Nephron progenitor cell (in vitro differentiated cells): Measurements from ENCODE around the gene NISCH.

Source experiments
- DNase-seq: peaks from one replicate; pipeline ENCODE4 v3.0.0; 2021
- H3K27ac Mint-ChIP-seq: 2 replicates; pipeline ENCODE4 v1.8.0; 2021; ENCODE audit warnings: mild to moderate bottlenecking, moderate library complexity, mixed read lengths
- H3K27me3 Mint-ChIP-seq: 2 replicates; pipeline ENCODE4 v1.8.0; 2021; ENCODE audit warnings: mild to moderate bottlenecking, low read depth, mixed read lengths; ENCODE audit not compliant: poor library complexity
- H3K36me3 Mint-ChIP-seq: 2 replicates; pipeline ENCODE4 v1.8.0; 2021; ENCODE audit warnings: low read depth, mixed read lengths
- H3K4me1 Mint-ChIP-seq: 2 replicates; pipeline ENCODE4 v1.8.0; 2021; ENCODE audit warnings: mixed read lengths
- H3K4me3 Mint-ChIP-seq: 2 replicates; pipeline ENCODE4 v1.8.0; 2021; ENCODE audit warnings: mild to moderate bottlenecking, moderate library complexity, mixed read lengths
- H3K9me3 Mint-ChIP-seq: 2 replicates; pipeline ENCODE4 v1.8.0; 2021; ENCODE audit warnings: mild to moderate bottlenecking, moderate library complexity, mixed read lengths
- TF ChIP-seq, protein P1 (sequence below): fragments of 200-600 bp; sonication (generic); IDR thresholded peaks from 2 replicates; pipeline ENCODE4 v1.5.0; 2021; ENCODE audit warnings: antibody characterized with exemption

Gene NISCH

DNA sequence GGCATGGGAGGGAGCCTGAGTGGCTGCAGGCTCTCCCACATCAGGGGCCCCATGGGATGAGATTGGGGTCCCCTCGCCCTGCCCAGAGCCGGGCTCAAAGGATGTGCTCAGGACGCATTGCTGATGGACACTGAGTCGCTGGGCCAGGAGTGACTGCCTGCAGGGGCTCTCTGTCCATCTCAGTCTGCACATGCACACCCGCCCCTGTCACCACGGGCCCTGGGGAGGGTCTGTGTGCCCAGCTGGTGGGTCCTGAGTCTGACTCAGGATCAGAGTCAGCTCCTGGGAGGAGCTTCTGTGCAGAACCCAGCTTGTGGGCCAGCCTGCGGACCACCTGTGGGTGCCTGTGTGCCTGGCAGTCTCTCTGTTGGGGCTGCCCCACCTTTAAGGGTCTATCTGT is 57.9 kb downstream of the NISCH start:
- peaks cover 6% of the 10 kb centered on the region for H3K4me1 Mint-ChIP-seq
- DNase-seq, result no peak
- H3K27ac Mint-ChIP-seq, result no peak overlapping the region
- H3K36me3 Mint-ChIP-seq, result no peaks in the 10 kb centered on the region
- TF ChIP-seq, protein P1, sequence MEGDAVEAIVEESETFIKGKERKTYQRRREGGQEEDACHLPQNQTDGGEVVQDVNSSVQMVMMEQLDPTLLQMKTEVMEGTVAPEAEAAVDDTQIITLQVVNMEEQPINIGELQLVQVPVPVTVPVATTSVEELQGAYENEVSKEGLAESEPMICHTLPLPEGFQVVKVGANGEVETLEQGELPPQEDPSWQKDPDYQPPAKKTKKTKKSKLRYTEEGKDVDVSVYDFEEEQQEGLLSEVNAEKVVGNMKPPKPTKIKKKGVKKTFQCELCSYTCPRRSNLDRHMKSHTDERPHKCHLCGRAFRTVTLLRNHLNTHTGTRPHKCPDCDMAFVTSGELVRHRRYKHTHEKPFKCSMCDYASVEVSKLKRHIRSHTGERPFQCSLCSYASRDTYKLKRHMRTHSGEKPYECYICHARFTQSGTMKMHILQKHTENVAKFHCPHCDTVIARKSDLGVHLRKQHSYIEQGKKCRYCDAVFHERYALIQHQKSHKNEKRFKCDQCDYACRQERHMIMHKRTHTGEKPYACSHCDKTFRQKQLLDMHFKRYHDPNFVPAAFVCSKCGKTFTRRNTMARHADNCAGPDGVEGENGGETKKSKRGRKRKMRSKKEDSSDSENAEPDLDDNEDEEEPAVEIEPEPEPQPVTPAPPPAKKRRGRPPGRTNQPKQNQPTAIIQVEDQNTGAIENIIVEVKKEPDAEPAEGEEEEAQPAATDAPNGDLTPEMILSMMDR, result no peak
- H3K27me3 Mint-ChIP-seq, result peaks cover 13% of the 10 kb centered on the region
- no peaks in the 10 kb centered on the region for H3K9me3 Mint-ChIP-seq
- H3K4me3 Mint-ChIP-seq, result no peak overlapping the region

DNA sequence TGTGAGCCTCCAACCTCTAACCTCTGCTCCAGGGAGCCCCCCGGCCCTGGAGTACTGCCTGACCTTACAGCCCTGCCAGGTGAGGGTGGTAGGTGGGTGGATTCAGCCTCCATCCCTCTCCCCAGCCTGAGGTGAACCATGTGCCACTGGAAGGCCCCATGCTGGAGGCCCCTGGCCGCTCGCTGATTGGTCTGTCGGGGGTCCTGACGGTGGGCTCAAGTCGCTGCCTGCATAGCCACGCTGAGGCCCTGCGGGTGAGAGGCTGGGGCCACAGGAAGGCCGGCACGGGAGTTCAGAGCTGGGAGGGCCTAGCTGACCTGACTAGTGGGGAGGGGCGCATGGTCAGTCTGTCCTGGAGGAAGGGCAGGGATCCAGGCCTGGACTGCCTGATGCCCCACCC is 59.2 kb downstream of the NISCH start:
- peaks cover 6% of the 10 kb centered on the region for H3K4me1 Mint-ChIP-seq
- H3K27me3 Mint-ChIP-seq, result peaks cover 15% of the 10 kb centered on the region

DNA sequence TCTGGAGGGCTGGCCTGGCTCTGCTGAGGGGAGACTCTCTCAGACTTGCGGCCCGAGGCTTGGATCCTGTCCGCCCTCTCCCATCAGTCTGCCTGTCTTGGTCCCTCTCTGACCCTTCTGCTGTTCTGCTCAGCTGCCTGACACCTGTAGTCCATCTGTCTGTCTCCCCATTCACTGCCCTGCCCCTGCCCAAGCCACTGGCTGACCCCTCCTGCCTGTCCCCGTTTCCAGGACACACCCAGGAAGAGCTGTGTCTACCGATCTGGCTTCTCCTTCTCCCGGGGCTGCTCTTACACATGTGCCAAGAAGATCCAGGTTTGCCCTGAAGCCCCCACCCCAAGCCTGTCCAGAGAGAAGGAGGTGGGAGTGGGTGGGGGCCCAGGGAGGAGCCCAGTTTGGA is 59.8 kb downstream of the NISCH start:
- Mint-ChIP-seq H3K4me3 (no peak overlapping the region), H3K36me3 (no peaks in the 10 kb centered on the region), H3K27me3 (peaks cover 15% of the 10 kb centered on the region), H3K27ac (peak overlapping the region; percentile 79), H3K9me3 (no peaks in the 10 kb centered on the region), H3K4me1 (peaks cover 6% of the 10 kb centered on the region)
- TF ChIP-seq, protein P1, result no peak
- DNase-seq, result no peak

More for the DNA sequence above, 59.2 kb downstream of the NISCH start:
- Mint-ChIP-seq H3K36me3 (no peaks in the 10 kb centered on the region), H3K9me3 (no peaks in the 10 kb centered on the region), H3K4me3 (no peak overlapping the region), H3K27ac (no peak overlapping the region)
- no peak for DNase-seq
- TF ChIP-seq, protein P1, result no peak

DNA sequence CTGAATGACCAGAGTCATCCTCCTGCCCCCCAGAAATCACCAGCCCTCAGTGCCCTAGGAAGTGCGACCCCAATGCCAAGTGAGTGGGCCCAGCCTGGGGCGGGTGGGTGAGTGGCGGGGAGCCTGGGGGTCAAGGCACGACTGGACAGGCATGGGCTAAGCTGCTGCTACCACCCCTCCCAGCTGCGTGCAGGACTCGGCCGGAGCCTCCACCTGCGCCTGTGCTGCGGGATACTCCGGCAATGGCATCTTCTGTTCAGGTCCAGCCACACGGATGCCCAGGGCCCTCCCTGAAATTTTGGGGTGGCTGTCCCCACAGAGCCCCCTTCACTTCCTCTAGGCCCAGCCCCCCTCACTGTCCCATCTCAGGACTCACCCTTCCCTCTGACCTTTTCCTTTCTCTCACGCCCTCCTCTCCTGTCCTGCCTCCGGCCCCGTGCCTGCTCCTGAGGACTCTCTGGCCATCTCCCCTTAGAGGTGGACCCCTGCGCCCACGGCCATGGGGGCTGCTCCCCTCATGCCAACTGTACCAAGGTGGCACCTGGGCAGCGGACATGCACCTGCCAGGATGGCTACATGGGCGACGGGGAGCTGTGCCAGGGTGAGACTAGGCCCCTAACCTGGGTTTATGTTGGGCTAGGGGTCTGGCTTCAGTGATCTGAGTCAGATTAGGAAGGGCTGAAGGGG is 61.2 kb downstream of the NISCH start:
- Mint-ChIP-seq H3K4me3 (no peak overlapping the region), H3K36me3 (no peaks in the 10 kb centered on the region), H3K4me1 (peaks cover 6% of the 10 kb centered on the region), H3K9me3 (no peaks in the 10 kb centered on the region), H3K27me3 (peaks cover 13% of the 10 kb centered on the region), H3K27ac (no peak overlapping the region)
- TF ChIP-seq, protein P1, result no peak
- no peak for DNase-seq

DNA sequence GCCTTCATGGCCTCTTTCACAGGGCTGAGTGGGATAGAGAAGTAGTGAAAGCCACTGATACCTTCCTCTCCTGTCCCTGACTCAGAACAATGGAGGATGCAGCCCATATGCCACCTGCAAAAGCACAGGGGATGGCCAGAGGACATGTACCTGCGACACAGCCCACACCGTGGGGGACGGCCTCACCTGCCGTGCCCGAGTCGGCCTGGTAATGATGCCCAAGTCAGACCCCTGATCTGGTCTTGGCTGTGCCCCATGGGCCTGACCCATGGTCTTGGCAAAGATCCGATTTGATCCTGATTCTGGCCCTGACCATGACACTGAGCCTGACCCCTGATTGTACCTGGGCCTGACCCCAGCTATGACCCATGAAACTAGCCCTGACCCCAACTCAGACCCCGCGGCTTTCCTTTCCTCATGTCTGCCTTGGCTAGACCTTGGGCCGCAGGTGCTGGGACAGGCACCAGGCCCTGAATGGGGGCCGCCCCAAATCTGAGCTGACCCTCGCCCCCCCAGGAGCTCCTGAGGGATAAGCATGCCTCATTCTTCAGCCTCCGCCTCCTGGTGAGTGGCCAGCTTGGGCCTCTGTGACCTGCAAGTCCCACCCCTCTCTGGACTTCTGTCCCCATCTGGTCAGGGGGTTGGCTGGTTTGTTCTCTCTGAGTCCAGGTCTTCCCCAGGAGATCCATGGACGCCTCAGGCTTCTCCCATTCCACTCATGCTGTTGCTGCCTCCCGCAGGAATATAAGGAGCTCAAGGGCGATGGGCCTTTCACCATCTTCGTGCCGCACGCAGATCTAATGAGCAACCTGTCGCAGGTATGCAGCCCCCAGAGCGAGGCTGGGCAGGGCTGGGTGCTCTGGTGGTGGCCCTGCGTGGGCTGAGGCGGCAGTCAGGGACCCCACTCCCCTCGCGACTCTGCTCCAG is 62.7 kb downstream of the NISCH start:
- H3K4me3 Mint-ChIP-seq, result no peak overlapping the region
- TF ChIP-seq, protein P1, result no peak
- no peak for DNase-seq

More for the DNA sequence above, 62.7 kb downstream of the NISCH start:
- H3K9me3 Mint-ChIP-seq, result no peaks in the 10 kb centered on the region
- H3K27me3 Mint-ChIP-seq, result peaks cover 13% of the 10 kb centered on the region
- peaks cover 6% of the 10 kb centered on the region for H3K4me1 Mint-ChIP-seq
- no peaks in the 10 kb centered on the region for H3K36me3 Mint-ChIP-seq
- no peak overlapping the region for H3K27ac Mint-ChIP-seq
